Type B pancreatic cell (in vitro differentiated cells): ENCODE measurements around the gene KCP. TPM values are rescaled to one million over a fixed set of nuclear protein-coding genes. Genes with fewer than 3 reads are reported as not detected.

Experiments used
- DNase-seq: peaks from one replicate; pipeline ENCODE4 v3.0.0; 2021; ENCODE audit warnings: mixed read lengths; ENCODE audit not compliant: unreplicated experiment; ENCODE audit errors: extremely low spot score
- H3K27ac Mint-ChIP-seq: 2 replicates; pipeline ENCODE4 v1.8.0; 2021; ENCODE audit warnings: mild to moderate bottlenecking, mixed read lengths
- H3K27me3 Mint-ChIP-seq: 2 replicates; pipeline ENCODE4 v1.8.0; 2021; ENCODE audit warnings: mixed read lengths
- H3K36me3 Mint-ChIP-seq: 2 replicates; pipeline ENCODE4 v1.8.0; 2021; ENCODE audit warnings: mixed read lengths
- H3K4me1 Mint-ChIP-seq: one replicate; pipeline ENCODE4 v1.8.0; 2021; ENCODE audit warnings: mixed read lengths; ENCODE audit not compliant: unreplicated experiment
- H3K4me3 Mint-ChIP-seq: 2 replicates; pipeline ENCODE4 v1.8.0; 2021; ENCODE audit warnings: mild to moderate bottlenecking, mixed read lengths
- H3K9me3 Mint-ChIP-seq: 2 replicates; pipeline ENCODE4 v1.8.0; 2021; ENCODE audit warnings: mixed read lengths
- total RNA-seq: library from RNA; stranded (reverse); gene quantifications from 2 replicates; pipeline ENCODE4 v1.2.1, GENCODE V29; 2021; ENCODE audit warnings: low replicate concordance
- TF ChIP-seq, protein P1 (sequence below): fragments of 200-600 bp; sonication (generic); conservative IDR thresholded peaks from 2 replicates; pipeline ENCODE4 v1.5.0; 2021; ENCODE audit warnings: antibody characterized with exemption, mild to moderate bottlenecking

KCP gene
- total RNA-seq, 1 donor from 2014 or later = 4.2 TPM

DNA sequence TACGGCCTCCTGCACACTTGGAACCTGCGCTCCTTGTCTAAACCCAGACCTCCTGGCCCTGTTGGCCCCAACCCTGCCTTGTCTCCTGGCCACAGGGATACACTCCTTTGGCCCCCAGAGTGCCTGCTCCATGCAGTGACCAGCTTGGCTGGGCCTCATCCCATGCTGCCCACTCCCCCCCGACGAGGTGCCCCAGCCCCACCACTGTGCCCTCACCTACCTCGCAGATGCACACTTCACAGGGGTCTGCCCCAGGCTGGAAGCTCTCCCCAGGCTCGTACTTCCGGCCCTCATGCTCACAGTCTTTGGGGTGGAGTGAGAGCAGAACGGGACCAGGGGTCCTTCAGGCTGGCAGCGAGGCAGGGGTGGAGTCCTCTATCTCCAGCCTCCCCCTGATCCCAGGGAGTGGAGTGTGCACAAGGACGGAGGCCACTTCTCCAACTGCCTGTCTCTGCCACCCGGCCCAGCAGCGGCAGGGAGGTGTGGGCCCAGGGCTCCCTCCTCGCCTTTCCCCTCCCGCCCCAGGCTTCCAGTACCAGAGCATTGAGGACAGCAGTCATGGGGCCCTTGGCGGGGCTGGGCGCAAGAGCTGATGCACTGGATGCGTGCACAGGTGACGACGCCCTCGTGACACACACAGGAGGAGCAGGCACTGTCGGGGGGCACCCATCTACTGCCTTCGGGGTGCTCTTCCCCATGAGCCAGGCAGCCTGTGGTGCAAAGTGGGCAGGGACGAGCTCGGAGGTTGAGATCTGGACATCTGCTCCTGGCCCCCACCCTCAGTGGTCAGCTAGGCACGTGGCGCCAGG is 25.7 kb downstream of the KCP start:
- Mint-ChIP-seq H3K4me3 (no peak overlapping the region), H3K36me3 (no peaks in the 10 kb centered on the region), H3K4me1 (peaks cover 4% of the 10 kb centered on the region), H3K9me3 (no peaks in the 10 kb centered on the region), H3K27ac (no peak overlapping the region), H3K27me3 (peaks cover 4% of the 10 kb centered on the region)
- DNase-seq = no peak
- TF ChIP-seq, protein P1, sequence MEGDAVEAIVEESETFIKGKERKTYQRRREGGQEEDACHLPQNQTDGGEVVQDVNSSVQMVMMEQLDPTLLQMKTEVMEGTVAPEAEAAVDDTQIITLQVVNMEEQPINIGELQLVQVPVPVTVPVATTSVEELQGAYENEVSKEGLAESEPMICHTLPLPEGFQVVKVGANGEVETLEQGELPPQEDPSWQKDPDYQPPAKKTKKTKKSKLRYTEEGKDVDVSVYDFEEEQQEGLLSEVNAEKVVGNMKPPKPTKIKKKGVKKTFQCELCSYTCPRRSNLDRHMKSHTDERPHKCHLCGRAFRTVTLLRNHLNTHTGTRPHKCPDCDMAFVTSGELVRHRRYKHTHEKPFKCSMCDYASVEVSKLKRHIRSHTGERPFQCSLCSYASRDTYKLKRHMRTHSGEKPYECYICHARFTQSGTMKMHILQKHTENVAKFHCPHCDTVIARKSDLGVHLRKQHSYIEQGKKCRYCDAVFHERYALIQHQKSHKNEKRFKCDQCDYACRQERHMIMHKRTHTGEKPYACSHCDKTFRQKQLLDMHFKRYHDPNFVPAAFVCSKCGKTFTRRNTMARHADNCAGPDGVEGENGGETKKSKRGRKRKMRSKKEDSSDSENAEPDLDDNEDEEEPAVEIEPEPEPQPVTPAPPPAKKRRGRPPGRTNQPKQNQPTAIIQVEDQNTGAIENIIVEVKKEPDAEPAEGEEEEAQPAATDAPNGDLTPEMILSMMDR = no peak

DNA sequence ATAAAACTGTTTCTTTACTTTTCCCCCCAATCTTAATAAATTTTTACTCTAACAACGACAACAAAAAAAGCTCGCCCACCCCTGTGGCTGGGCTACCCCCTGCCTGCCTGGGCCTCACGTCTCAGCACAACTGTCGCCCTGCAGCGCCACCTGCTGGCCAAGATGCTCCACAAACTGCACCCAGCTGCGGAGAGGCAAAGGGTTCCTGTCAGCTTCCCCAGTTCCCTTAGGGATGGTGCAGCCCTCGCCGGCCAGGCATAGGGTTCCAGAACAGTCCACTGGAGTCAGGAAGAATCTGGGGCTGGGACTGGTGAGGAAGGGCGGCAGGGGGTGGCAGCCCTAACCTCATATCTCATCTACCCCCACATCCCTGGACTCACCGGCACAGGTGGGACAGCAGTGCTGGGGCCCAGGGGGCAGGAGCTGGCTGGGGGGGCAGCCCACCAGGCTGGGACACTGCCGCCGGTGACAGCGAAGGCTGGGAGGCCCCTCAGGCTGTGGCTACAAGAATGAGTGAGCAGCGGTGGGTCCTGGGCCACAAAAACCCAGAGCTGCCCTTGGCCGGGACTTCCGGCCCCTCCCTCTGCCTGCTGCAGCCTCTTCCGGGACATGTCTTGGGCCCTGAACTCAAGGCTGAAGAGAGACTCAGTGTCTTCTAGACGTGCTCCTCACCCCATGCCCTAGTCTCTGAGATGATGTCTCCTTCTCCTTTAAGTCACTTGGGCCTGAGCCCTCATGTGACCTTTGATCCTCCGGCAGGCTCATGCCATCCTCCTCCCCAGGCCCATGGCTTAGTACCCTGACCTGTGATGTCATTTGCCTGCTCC is 26.7 kb downstream of the KCP start:
- Mint-ChIP-seq H3K36me3 (no peaks in the 10 kb centered on the region), H3K4me1 (peaks cover 4% of the 10 kb centered on the region), H3K9me3 (no peaks in the 10 kb centered on the region), H3K4me3 (no peak overlapping the region), H3K27ac (peak overlapping the region; percentile 26), H3K27me3 (no peaks in the 10 kb centered on the region)
- TF ChIP-seq, protein P1 = peak; percentile 94
- peak; percentile 90 for DNase-seq

DNA sequence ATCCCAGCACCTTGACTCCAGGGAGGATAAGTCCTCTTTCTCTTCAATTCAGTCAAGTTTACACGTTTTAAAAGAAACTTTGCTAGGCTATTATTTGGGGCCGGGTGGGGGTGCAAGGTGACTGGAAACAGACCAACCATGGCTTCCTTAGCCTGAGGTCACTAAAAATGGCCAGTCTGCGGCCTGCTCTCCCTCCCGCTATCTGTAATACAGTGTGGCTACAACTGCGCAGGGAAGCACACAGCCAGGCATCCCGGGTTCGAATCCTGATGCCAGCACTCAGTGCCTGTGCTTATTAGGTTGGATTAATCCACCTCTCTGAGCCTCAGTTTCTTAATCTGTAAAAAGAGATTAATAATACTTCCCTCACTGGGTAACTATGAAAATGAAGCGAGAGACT is 28.4 kb downstream of the KCP start:
- Mint-ChIP-seq H3K4me1 (peaks cover 4% of the 10 kb centered on the region), H3K27ac (no peak overlapping the region), H3K9me3 (no peaks in the 10 kb centered on the region), H3K27me3 (no peaks in the 10 kb centered on the region), H3K36me3 (no peaks in the 10 kb centered on the region), H3K4me3 (no peak overlapping the region)
- no peak for DNase-seq
- TF ChIP-seq, protein P1 = no peak

DNA sequence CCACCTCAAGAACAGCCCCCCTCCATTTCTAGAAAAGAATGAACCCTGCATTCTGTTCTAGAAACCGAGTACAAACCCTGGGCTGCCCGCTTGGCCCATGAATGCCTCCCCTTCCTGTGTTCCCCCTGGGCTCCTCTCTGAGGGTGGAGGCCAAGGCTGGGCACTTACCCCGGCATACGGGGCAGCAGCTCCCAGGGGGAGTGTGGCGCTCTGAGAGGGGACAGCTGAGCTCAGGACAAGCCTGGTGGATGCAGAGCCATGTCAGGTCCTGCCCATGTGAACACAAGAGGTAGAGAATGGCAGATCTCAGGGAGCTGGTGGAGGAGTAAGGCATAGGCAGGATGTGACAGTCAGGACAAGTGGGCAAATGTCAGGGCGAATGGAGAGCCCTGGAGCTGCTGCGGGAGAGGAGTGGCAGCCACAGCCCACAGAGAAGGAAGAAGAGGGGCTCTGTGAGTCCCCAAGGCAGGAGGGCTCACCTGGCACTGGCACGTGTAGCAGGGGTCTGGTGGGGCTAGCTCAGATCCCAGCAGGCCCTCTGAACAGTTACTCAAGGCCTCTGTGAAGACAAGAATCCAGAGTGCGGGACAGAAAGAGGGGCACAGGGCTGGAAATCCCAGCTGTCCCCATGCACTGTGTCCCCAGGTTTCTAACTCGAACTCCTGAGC is 28.9 kb downstream of the KCP start:
- Mint-ChIP-seq H3K27ac (no peak overlapping the region), H3K9me3 (no peaks in the 10 kb centered on the region), H3K4me3 (no peak overlapping the region)

More for the DNA sequence above, 28.9 kb downstream of the KCP start:
- no peaks in the 10 kb centered on the region for H3K27me3 Mint-ChIP-seq
- no peak for DNase-seq
- TF ChIP-seq, protein P1 = no peak
- H3K4me1 Mint-ChIP-seq = peaks cover 4% of the 10 kb centered on the region
- no peaks in the 10 kb centered on the region for H3K36me3 Mint-ChIP-seq
